ENCODE results near the gene PLET1. TPM values are rescaled to one million over a fixed set of nuclear protein-coding genes. Genes with fewer than 3 reads are reported as not detected.

Gene PLET1
- total RNA-seq, 1 experiment from 2014 or later: 0.26 TPM

DNA sequence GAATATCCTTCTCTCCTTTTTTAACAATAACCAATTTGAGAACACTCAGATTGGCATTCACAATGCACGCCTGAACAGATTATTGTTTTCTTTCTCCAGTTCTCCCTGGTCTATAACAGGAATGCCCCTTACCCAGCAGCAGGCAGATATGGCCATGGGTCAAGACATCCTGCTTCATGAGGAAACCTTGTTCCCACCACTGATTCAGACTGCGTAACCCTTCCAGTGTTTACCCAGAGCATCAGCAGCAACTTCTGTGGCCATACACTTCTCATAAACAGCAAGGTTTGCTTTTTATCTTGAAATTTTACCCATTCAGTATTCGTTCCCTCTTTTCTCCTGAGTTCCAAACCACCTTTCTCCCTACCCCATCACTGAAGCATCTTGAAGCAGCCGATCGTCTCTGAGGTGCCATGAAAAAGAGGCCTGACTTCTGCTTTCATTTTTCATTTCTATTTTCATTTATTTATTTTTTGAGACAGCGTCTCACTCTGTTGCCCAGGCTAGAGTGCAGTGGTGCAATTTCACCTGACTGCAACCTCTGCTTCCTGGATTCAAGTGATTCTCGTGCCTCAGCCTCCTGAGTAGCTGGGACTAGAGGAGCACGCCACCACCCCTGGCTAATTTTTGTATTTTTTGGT is 24.8 kb downstream of the PLET1 start:
- H3K9me2 ChIP-seq (replicated peaks; ENCODE audit: low read length): no peaks in the 10 kb centered on the region
- no peak for ATAC-seq
- no peak for DNase-seq
- H3K79me2 ChIP-seq (ENCODE audit: low read length): no peaks in the 10 kb centered on the region
- no peaks in the 10 kb centered on the region for H4K20me1 ChIP-seq (ENCODE audit: low read length)
- no peak for TF ChIP-seq EZH2 (IDR thresholded peaks at IDR 0.05; ENCODE audit: low read length, unreplicated experiment)
- no peak for TF ChIP-seq CTCF (conservative IDR thresholded peaks at IDR 0.05; ENCODE audit: low read depth, low read length)
- TF ChIP-seq EZH2phosphoT487 (IDR thresholded peaks at IDR 0.05; ENCODE audit: borderline replicate concordance, low read length): no peak
- POLR2A ChIA-PET (ENCODE audit: unreplicated experiment): no interaction called here
- no peak overlapping the region for H3K27ac ChIP-seq (ENCODE audit: low read length)
- H3K36me3 ChIP-seq (ENCODE audit: low read depth, low read length): peaks cover 27% of the 10 kb centered on the region
- no peak overlapping the region for H3K4me3 ChIP-seq (ENCODE audit: low read length)
- no peaks in the 10 kb centered on the region for H3K9me3 ChIP-seq (ENCODE audit: low read length)
- H3K4me2 ChIP-seq (ENCODE audit: low read length): no peak overlapping the region
- CTCF ChIA-PET: no interaction called here
- no peaks in the 10 kb centered on the region for H3K27me3 ChIP-seq (ENCODE audit: low read length)
- H3K4me1 ChIP-seq (ENCODE audit: insufficient read depth, low read length): no peaks in the 10 kb centered on the region
- H3K9ac ChIP-seq (ENCODE audit: low read length): no peak overlapping the region
- no peaks in the 10 kb centered on the region for H3F3A ChIP-seq (ENCODE audit: low read length, unreplicated experiment)
- no TSS peak for BruUV-seq (replicated peaks)
- no peak overlapping the region for H2AFZ ChIP-seq (ENCODE audit: low read length)
- intact Hi-C loops (cut with micrococcal nuclease): no loop called here

DNA sequence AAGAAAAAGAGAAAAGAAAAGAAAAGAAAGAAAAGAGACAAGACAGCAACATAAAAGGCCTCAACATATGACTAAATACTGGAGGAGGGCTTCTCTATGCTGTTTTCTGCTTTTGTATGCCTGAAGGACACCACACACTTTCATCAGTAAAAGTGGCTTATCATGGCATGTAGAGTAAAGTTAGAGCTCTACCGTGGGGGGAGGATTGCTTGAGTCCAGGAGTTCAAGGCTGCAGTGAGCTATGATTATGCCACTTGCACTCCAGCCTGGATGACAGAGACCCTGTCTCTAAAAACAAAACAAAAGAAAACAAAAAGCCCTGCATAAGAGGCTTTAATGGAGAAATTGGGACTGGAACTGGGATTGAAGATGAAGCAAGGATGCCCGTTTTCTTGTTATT is 28.7 kb downstream of the PLET1 start:
- Histone ChIP-seq H2AFZ (ENCODE audit: low read length) (no peak overlapping the region), H3K79me2 (ENCODE audit: low read length) (peaks cover 31% of the 10 kb centered on the region), H3F3A (ENCODE audit: low read length, unreplicated experiment) (no peaks in the 10 kb centered on the region), H3K27me3 (ENCODE audit: low read length) (no peaks in the 10 kb centered on the region), H3K27ac (ENCODE audit: low read length) (no peak overlapping the region), H3K9me3 (ENCODE audit: low read length) (no peaks in the 10 kb centered on the region), H4K20me1 (ENCODE audit: low read length) (peaks cover 12% of the 10 kb centered on the region; the same call in 1 of the 2 replicates), H3K4me2 (ENCODE audit: low read length) (no peak overlapping the region), H3K9ac (ENCODE audit: low read length) (no peak overlapping the region), H3K4me1 (ENCODE audit: insufficient read depth, low read length) (peaks cover 20% of the 10 kb centered on the region), H3K9me2 (replicated peaks; ENCODE audit: low read length) (no peaks in the 10 kb centered on the region), H3K4me3 (ENCODE audit: low read length) (no peak overlapping the region), H3K36me3 (ENCODE audit: low read depth, low read length) (peaks cover 30% of the 10 kb centered on the region)
- CTCF ChIA-PET: interaction anchor here (1.0 kb wide), 1 partner anchor 11 kb away, joined by 3 read pairs; no protein-coding TSS in a partner anchor
- POLR2A ChIA-PET (ENCODE audit: unreplicated experiment): no interaction called here
- intact Hi-C loops (cut with micrococcal nuclease): no loop called here
- no peak for DNase-seq
- TF ChIP-seq EZH2phosphoT487 (IDR thresholded peaks at IDR 0.05; ENCODE audit: borderline replicate concordance, low read length) (no peak), CTCF (conservative IDR thresholded peaks at IDR 0.05; ENCODE audit: low read depth, low read length) (no peak), EZH2 (IDR thresholded peaks at IDR 0.05; ENCODE audit: low read length, unreplicated experiment) (no peak)
- no peak for ATAC-seq
- BruUV-seq (replicated peaks): no TSS peak

GRCh38 chr11:112229746-112230433 is 30.8 kb downstream of the PLET1 start:
- intact Hi-C loops (cut with micrococcal nuclease): loop anchor here (5.0 kb wide), 1 partner anchor 68 kb away; the partner anchor contains the start of gene IL18
- Histone ChIP-seq H3K9me3 (ENCODE audit: low read length) (no peaks in the 10 kb centered on the region), H3K4me1 (ENCODE audit: insufficient read depth, low read length) (peaks cover 24% of the 10 kb centered on the region), H3K27me3 (ENCODE audit: low read length) (no peaks in the 10 kb centered on the region), H3F3A (ENCODE audit: low read length, unreplicated experiment) (no peaks in the 10 kb centered on the region), H3K27ac (ENCODE audit: low read length) (no peak overlapping the region), H4K20me1 (ENCODE audit: low read length) (peaks cover 12% of the 10 kb centered on the region; the same call in 1 of the 2 replicates), H3K79me2 (ENCODE audit: low read length) (peaks cover 36% of the 10 kb centered on the region), H3K36me3 (ENCODE audit: low read depth, low read length) (peaks cover 24% of the 10 kb centered on the region; the same call in 1 of the 2 replicates), H3K4me2 (ENCODE audit: low read length) (no peak overlapping the region), H3K9me2 (replicated peaks; ENCODE audit: low read length) (no peaks in the 10 kb centered on the region), H3K9ac (ENCODE audit: low read length) (no peak overlapping the region), H3K4me3 (ENCODE audit: low read length) (no peak overlapping the region), H2AFZ (ENCODE audit: low read length) (no peak overlapping the region)
- no peak for ATAC-seq
- no TSS peak for BruUV-seq (replicated peaks)
- DNase-seq: no peak
- TF ChIP-seq CTCF (conservative IDR thresholded peaks at IDR 0.05; ENCODE audit: low read depth, low read length) (no peak), EZH2phosphoT487 (IDR thresholded peaks at IDR 0.05; ENCODE audit: borderline replicate concordance, low read length) (no peak)
- ChIA-PET CTCF (no interaction called here), POLR2A (ENCODE audit: unreplicated experiment) (interaction anchor here (0.6 kb wide), 1 partner anchor 49 kb away, joined by 30 read pairs; no protein-coding TSS in a partner anchor)

All from PC-3 (cell line).